SK-N-SH treated with all-trans-retinoic acid at 6 μM for 48 hours (cell line): ENCODE measurements around the gene ERG.

Source experiments
- ATAC-seq: fragments of 200-7000 bp; cut with Tn5 transposase; 3 replicates; pipeline ENCODE4 v1.9.1; 2020; ENCODE audit warnings: mild to moderate bottlenecking, moderate library complexity
- ARNTL ChIP-seq: fragments of 450-650 bp; formaldehyde crosslinking; IDR thresholded peaks from 2 replicates; pipeline ENCODE4 v1.5.0; 2020; ENCODE audit warnings: low read depth, mild to moderate bottlenecking, moderate library complexity, borderline replicate concordance
- BACH2 ChIP-seq: fragments of 250-450 bp; sonication (Bioruptor Pico); IDR thresholded peaks from 2 replicates; pipeline ENCODE4 v1.9.0; 2021; ENCODE audit warnings: mild to moderate bottlenecking, borderline replicate concordance
- CSRNP3 ChIP-seq: fragments of 250-450 bp; sonication (Bioruptor Pico); IDR thresholded peaks from 2 replicates; pipeline ENCODE4 v1.5.1; 2021; ENCODE audit warnings: mild to moderate bottlenecking, moderate library complexity
- ESRRG ChIP-seq: fragments of 250-450 bp; sonication (Bioruptor Pico); IDR thresholded peaks from 2 replicates; pipeline ENCODE4 v1.6.1; 2021; ENCODE audit warnings: mild to moderate bottlenecking
- GLIS3 ChIP-seq: fragments of 250-450 bp; sonication (Bioruptor Pico); IDR thresholded peaks from 2 replicates; pipeline ENCODE4 v1.5.0; 2020; ENCODE audit warnings: mild to moderate bottlenecking, moderate library complexity
- OSR1 ChIP-seq: fragments of 250-450 bp; sonication (Bioruptor Pico); IDR thresholded peaks from 2 replicates; pipeline ENCODE4 v1.8.0; 2022; ENCODE audit warnings: moderate library complexity, mild to moderate bottlenecking, inconsistent platforms
- PATZ1 ChIP-seq: fragments of 250-450 bp; sonication (Bioruptor Pico); IDR thresholded peaks from 2 replicates; pipeline ENCODE4 v1.8.0; 2020; ENCODE audit warnings: mild to moderate bottlenecking, moderate library complexity, borderline replicate concordance
- PPARA ChIP-seq: fragments of 250-450 bp; sonication (Bioruptor Pico); IDR thresholded peaks from 2 replicates; pipeline ENCODE4 v1.5.0; 2020; ENCODE audit warnings: mild to moderate bottlenecking, borderline replicate concordance
- RARB ChIP-seq: fragments of 250-450 bp; sonication (Bioruptor Pico); IDR thresholded peaks from 2 replicates; pipeline ENCODE4 v1.8.0; 2021; ENCODE audit warnings: mild to moderate bottlenecking, moderate library complexity
- SNAI2 ChIP-seq: fragments of 250-450 bp; sonication (Bioruptor Pico); IDR thresholded peaks from 2 replicates; pipeline ENCODE4 v1.5.0; 2020; ENCODE audit warnings: mild to moderate bottlenecking, moderate library complexity
- TCF4 ChIP-seq: fragments of 250-450 bp; sonication (Bioruptor Pico); IDR thresholded peaks from 2 replicates; pipeline ENCODE4 v1.8.0; 2021; ENCODE audit warnings: mild to moderate bottlenecking, moderate library complexity, borderline replicate concordance
- TOX ChIP-seq: fragments of 250-450 bp; sonication (Bioruptor Pico); IDR thresholded peaks from 2 replicates; pipeline ENCODE4 v1.8.0; 2021; ENCODE audit warnings: mild to moderate bottlenecking, moderate library complexity, borderline replicate concordance
- TSHZ2 ChIP-seq: fragments of 250-450 bp; sonication (Bioruptor Pico); IDR thresholded peaks from 2 replicates; pipeline ENCODE4 v1.5.0; 2020; ENCODE audit warnings: mild to moderate bottlenecking, moderate library complexity
- ZC3H10 ChIP-seq: fragments of 250-450 bp; sonication (Bioruptor Pico); IDR thresholded peaks from 2 replicates; pipeline ENCODE4 v1.5.1; 2021; ENCODE audit warnings: mild to moderate bottlenecking, moderate library complexity
- ZFP3 ChIP-seq: fragments of 250-450 bp; sonication (Bioruptor Pico); IDR thresholded peaks from 2 replicates; pipeline ENCODE4 v1.5.0; 2020; ENCODE audit warnings: mild to moderate bottlenecking, moderate library complexity
- ZFP30 ChIP-seq: fragments of 450-650 bp; formaldehyde crosslinking; IDR thresholded peaks from 2 replicates; pipeline ENCODE4 v1.5.0; 2022; ENCODE audit warnings: mild to moderate bottlenecking, moderate library complexity
- ZNF565 ChIP-seq: fragments of 450-650 bp; formaldehyde crosslinking; conservative IDR thresholded peaks from 2 replicates; pipeline ENCODE4 v1.5.0; 2020; ENCODE audit warnings: low read depth, mild to moderate bottlenecking, moderate library complexity
- ZNF8 ChIP-seq: fragments of 450-650 bp; formaldehyde crosslinking; IDR thresholded peaks from 2 replicates; pipeline ENCODE4 v1.5.0; 2020; ENCODE audit warnings: mild to moderate bottlenecking, moderate library complexity
- TF ChIP-seq, protein P1 (sequence below): fragments of 250-450 bp; sonication (Bioruptor Pico); IDR thresholded peaks from 2 replicates; pipeline ENCODE4 v1.5.1; 2020; ENCODE audit warnings: low read depth, mild to moderate bottlenecking, moderate library complexity
- TF ChIP-seq, protein P2 (sequence below): fragments of 250-450 bp; sonication (Bioruptor Pico); IDR thresholded peaks from 2 replicates; pipeline ENCODE4 v1.8.0; 2021; ENCODE audit warnings: low read depth, mild to moderate bottlenecking, moderate library complexity, borderline replicate concordance

Gene ERG

GRCh38 chr21:38340131-38340530, 158.1 kb downstream of the ERG start:
- TF ChIP-seq, protein P1, sequence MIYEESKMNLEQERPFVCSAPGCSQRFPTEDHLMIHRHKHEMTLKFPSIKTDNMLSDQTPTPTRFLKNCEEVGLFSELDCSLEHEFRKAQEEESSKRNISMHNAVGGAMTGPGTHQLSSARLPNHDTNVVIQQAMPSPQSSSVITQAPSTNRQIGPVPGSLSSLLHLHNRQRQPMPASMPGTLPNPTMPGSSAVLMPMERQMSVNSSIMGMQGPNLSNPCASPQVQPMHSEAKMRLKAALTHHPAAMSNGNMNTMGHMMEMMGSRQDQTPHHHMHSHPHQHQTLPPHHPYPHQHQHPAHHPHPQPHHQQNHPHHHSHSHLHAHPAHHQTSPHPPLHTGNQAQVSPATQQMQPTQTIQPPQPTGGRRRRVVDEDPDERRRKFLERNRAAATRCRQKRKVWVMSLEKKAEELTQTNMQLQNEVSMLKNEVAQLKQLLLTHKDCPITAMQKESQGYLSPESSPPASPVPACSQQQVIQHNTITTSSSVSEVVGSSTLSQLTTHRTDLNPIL (CRISPR knock-in tag) = no peak
- TF ChIP-seq PPARA (CRISPR knock-in tag) (no peak), PATZ1 (CRISPR knock-in tag) (no peak), TOX (CRISPR knock-in tag) (no peak), ZC3H10 (no peak)
- ATAC-seq = no peak

GRCh38 chr21:38337793-38338192, 160.5 kb downstream of the ERG start:
- TF ChIP-seq ZFP3 (CRISPR knock-in tag) = no peak
- no peak for TF ChIP-seq ARNTL (CRISPR knock-in tag)
- no peak for TF ChIP-seq ZFP30 (CRISPR knock-in tag)
- TF ChIP-seq TCF4 (CRISPR knock-in tag) = no peak
- TF ChIP-seq GLIS3 (CRISPR knock-in tag) = no peak
- no peak for TF ChIP-seq BACH2
- no peak for TF ChIP-seq ZNF8 (CRISPR knock-in tag)
- no peak for TF ChIP-seq ZNF565
- no peak for TF ChIP-seq TSHZ2 (CRISPR knock-in tag)
- TF ChIP-seq, protein P1 (CRISPR knock-in tag) = no peak
- no peak for TF ChIP-seq PPARA (CRISPR knock-in tag)
- TF ChIP-seq ESRRG (CRISPR knock-in tag) = no peak
- TF ChIP-seq RARB (CRISPR knock-in tag) = no peak
- TF ChIP-seq, protein P2, sequence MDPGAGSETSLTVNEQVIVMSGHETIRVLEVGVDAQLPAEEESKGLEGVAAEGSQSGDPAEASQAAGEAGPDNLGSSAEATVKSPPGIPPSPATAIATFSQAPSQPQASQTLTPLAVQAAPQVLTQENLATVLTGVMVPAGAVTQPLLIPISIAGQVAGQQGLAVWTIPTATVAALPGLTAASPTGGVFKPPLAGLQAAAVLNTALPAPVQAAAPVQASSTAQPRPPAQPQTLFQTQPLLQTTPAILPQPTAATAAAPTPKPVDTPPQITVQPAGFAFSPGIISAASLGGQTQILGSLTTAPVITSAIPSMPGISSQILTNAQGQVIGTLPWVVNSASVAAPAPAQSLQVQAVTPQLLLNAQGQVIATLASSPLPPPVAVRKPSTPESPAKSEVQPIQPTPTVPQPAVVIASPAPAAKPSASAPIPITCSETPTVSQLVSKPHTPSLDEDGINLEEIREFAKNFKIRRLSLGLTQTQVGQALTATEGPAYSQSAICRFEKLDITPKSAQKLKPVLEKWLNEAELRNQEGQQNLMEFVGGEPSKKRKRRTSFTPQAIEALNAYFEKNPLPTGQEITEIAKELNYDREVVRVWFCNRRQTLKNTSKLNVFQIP (CRISPR knock-in tag) = no peak
- TF ChIP-seq OSR1 (CRISPR knock-in tag) = no peak
- no peak for TF ChIP-seq CSRNP3 (CRISPR knock-in tag)
- TF ChIP-seq SNAI2 (CRISPR knock-in tag) = no peak
- no peak for TF ChIP-seq PATZ1 (CRISPR knock-in tag)
- no peak for ATAC-seq
